C4-2B (cell line): Measurements from ENCODE around the gene KMT2B.

ENCODE experiments used
- ZFX ChIP-seq: fragments of 450-650 bp; IDR thresholded peaks from 2 replicates; pipeline ENCODE4 v1.6.1; 2017
- TF ChIP-seq, protein P1 (sequence below): fragments of 450-650 bp; conservative IDR thresholded peaks from 2 replicates; pipeline ENCODE4 v1.5.1; 2017; ENCODE audit warnings: mild to moderate bottlenecking

DNA sequence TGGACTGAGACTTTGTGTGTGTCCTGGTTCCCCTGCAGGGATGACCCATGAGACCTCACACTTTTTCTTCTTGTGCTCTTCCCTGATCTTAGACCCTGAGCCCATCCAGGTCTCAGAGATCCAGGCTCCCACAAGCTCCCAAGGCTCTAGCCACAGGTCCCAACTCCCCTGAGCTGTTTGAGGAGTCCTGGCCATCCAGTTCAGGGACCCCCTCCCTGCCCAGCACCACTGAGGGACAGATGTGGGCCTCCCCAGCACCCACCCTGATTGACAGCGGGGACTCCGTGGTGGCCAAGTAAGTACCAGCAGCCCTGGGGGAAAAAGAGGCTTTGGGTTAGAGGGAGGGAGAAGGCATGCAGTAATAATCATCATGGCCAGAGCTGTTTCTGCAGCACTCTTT, 41.9 kb downstream of the KMT2B start:
- TF ChIP-seq ZFX: no peak
- TF ChIP-seq, protein P1, sequence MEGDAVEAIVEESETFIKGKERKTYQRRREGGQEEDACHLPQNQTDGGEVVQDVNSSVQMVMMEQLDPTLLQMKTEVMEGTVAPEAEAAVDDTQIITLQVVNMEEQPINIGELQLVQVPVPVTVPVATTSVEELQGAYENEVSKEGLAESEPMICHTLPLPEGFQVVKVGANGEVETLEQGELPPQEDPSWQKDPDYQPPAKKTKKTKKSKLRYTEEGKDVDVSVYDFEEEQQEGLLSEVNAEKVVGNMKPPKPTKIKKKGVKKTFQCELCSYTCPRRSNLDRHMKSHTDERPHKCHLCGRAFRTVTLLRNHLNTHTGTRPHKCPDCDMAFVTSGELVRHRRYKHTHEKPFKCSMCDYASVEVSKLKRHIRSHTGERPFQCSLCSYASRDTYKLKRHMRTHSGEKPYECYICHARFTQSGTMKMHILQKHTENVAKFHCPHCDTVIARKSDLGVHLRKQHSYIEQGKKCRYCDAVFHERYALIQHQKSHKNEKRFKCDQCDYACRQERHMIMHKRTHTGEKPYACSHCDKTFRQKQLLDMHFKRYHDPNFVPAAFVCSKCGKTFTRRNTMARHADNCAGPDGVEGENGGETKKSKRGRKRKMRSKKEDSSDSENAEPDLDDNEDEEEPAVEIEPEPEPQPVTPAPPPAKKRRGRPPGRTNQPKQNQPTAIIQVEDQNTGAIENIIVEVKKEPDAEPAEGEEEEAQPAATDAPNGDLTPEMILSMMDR: no peak
